Ishikawa (cell line): ENCODE measurements around the gene LEMD1.

ENCODE experiments used
- CEBPB ChIP-seq: IDR thresholded peaks from 2 replicates; pipeline ENCODE4 v1.6.1; 2012
- CREB1 ChIP-seq: IDR thresholded peaks from 2 replicates; pipeline ENCODE4 v1.6.1; 2012; ENCODE audit warnings: low read depth
- EGR1 ChIP-seq: IDR thresholded peaks from 2 replicates; pipeline ENCODE4 v1.6.1; 2012
- EP300 ChIP-seq: IDR thresholded peaks from 2 replicates; pipeline ENCODE4 v1.6.1; 2012; ENCODE audit warnings: borderline replicate concordance
- FOXM1 ChIP-seq: IDR thresholded peaks from 2 replicates; pipeline ENCODE4 v1.6.1; 2012; ENCODE audit warnings: low read depth, borderline replicate concordance
- MAX ChIP-seq: IDR thresholded peaks from 2 replicates; pipeline ENCODE4 v1.6.1; 2012
- NFIC ChIP-seq: IDR thresholded peaks from 2 replicates; pipeline ENCODE4 v1.6.1; 2012
- RAD21 ChIP-seq: IDR thresholded peaks from 2 replicates; pipeline ENCODE4 v1.6.1; 2012; ENCODE audit warnings: low read depth
- REST ChIP-seq: IDR thresholded peaks from 2 replicates; pipeline ENCODE4 v1.6.1; 2012; ENCODE audit warnings: low read depth, mild to moderate bottlenecking
- TAF1 ChIP-seq: IDR thresholded peaks from 2 replicates; pipeline ENCODE4 v1.6.1; 2012; ENCODE audit warnings: low read depth, mild to moderate bottlenecking
- TCF12 ChIP-seq: IDR thresholded peaks from 2 replicates; pipeline ENCODE4 v1.6.1; 2012; ENCODE audit warnings: low read depth
- TEAD4 ChIP-seq: IDR thresholded peaks from 2 replicates; pipeline ENCODE4 v1.6.1; 2012
- USF1 ChIP-seq: IDR thresholded peaks from 2 replicates; pipeline ENCODE4 v1.6.1; 2012
- YY1 ChIP-seq: IDR thresholded peaks from 2 replicates; pipeline ENCODE4 v1.6.1; 2012; ENCODE audit warnings: low read depth
- ZBTB7A ChIP-seq: IDR thresholded peaks from 2 replicates; pipeline ENCODE4 v1.6.1; 2012; ENCODE audit warnings: low read depth

Gene LEMD1

GRCh38 chr1:205374210-205375078 is 47.4 kb downstream of the LEMD1 start:
- TF ChIP-seq CEBPB (no peak), CREB1 (no peak)

- TF ChIP-seq MAX, result no peak
- TF ChIP-seq RAD21, result no peak
- no peak for TF ChIP-seq FOXM1
- TF ChIP-seq NFIC, result no peak
- TF ChIP-seq TAF1, result no peak
- no peak for TF ChIP-seq USF1
- TF ChIP-seq CREB1, result no peak
- no peak for TF ChIP-seq TCF12
- no peak for TF ChIP-seq EGR1
- no peak for TF ChIP-seq CEBPB
Observed at GRCh38 chr1:205373798-205374175, 48.1 kb downstream of the LEMD1 start.

- TF ChIP-seq TCF12 (no peak), USF1 (no peak), MAX (no peak)
Observed at GRCh38 chr1:205373022-205373797, 48.6 kb downstream of the LEMD1 start.

- TF ChIP-seq TEAD4 (no peak), YY1 (no peak), RAD21 (no peak), TCF12 (no peak), NFIC (no peak), EGR1 (no peak), TAF1 (no peak)
Observed at GRCh38 chr1:205371871-205372660, 49.8 kb downstream of the LEMD1 start.

GRCh38 chr1:205370780-205371179 is 51.1 kb downstream of the LEMD1 start:
- TF ChIP-seq TEAD4 (no peak), RAD21 (no peak), NFIC (no peak), EP300 (no peak), YY1 (no peak), USF1 (no peak), FOXM1 (no peak), MAX (no peak), TAF1 (no peak), REST (no peak), EGR1 (no peak), CEBPB (no peak)

- no peak for TF ChIP-seq YY1
- no peak for TF ChIP-seq NFIC
- no peak for TF ChIP-seq USF1
- no peak for TF ChIP-seq EP300
- no peak for TF ChIP-seq REST
- no peak for TF ChIP-seq RAD21
- TF ChIP-seq TEAD4, result no peak
- no peak for TF ChIP-seq CREB1
- no peak for TF ChIP-seq CEBPB
- TF ChIP-seq TAF1, result no peak
- TF ChIP-seq FOXM1, result no peak
- no peak for TF ChIP-seq EGR1
- TF ChIP-seq TCF12, result no peak
- TF ChIP-seq MAX, result no peak
- no peak for TF ChIP-seq ZBTB7A
Observed at GRCh38 chr1:205369701-205370123, 52.1 kb downstream of the LEMD1 start.
